HG03097 (cell line): ENCODE data around the gene FN1.

Experiments
- ATAC-seq: cut with Tn5 transposase; IDR thresholded peaks from one replicate; pipeline ENCODE4 v1.9.1; 2021; ENCODE audit not compliant: unreplicated experiment, low FRiP score

FN1 gene

DNA sequence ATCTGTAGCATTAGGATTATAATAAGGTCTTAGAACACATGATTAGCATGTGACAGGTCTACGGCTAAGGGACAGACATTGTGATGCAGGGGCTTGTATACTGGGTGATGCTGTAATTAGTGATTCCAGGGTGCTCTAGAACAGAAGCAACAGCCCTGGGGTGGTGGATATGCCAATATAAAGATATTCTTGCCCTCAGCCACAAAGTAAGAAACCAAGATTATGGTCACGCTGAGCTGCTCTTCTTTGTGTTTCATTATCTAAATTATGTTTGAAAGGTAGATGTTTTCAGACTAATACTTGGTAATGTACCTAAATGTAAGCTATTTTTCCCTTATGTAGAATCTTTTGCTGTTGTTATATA is 45.3 kb downstream of the FN1 start:
- no peak for ATAC-seq

DNA sequence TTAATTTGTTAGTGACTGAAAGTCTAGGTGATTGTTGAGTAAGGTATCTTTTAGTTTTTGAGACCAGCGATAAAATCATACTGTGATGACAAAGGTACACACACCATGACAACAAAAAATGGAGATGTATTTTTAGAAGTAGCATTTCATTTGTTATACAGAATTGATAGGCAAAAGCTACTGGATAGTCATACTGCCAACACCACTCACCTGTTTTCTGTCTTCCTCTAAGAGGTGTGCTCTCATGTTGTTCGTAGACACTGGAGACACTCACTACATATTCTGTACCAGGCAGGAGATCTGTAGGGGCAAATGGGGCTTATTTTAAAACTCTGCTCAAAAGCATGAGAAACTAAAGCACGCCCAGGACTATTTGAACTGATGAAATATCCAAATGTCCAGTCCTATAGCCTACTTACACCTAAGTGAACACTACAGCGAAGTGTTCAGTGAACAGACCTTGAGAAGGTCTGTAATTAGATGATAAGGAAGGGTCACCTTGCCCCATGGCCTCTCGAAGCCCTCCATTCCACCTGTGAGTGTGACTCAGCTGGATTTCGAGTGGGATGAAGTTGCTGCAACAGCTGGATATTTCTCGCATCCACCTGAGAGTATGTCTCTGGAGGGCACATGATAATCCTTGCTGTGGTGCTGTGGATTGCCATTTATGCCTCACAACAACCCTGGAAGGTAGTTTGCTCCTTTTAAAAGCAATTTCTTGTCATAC is 47.7 kb downstream of the FN1 start:
- ATAC-seq: no peak

DNA sequence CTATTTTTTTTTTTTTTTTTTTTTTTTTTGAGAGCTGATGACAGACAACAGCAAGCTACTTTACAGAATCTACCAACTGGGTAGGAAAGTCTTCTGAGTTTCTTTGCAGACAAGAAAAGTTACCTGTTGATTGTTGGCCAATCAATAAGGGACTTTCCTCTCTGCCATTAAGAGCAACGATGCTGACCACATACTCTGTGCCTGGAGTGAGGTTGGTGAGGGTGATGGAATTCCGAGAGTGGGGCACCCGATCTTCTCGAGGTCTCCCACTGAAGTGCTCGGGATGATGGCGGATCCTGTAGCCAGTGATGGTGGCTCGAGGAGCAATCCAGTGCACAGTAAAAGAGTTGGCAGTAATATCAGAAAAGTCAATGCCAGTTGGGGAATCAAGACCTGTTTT is 49.3 kb downstream of the FN1 start:
- no peak for ATAC-seq

DNA sequence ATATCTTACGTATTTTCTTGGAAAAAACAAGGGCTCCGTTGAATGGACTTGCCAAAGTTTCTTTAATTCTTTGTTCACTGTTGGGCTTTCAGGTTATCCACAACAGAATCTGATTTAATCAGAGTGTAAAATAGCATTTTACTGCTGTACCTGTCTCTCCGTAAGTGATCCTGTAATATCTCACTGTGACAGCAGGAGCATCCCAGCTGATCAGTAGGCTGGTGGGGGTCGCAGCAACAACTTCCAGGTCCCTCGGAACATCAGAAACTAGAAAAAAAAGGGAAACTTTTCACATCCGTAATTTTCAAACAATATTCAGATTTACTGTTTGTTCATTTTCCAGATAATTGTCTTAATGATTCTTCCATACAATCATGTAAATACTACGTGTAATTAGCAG is 51.2 kb downstream of the FN1 start:
- no peak for ATAC-seq

DNA sequence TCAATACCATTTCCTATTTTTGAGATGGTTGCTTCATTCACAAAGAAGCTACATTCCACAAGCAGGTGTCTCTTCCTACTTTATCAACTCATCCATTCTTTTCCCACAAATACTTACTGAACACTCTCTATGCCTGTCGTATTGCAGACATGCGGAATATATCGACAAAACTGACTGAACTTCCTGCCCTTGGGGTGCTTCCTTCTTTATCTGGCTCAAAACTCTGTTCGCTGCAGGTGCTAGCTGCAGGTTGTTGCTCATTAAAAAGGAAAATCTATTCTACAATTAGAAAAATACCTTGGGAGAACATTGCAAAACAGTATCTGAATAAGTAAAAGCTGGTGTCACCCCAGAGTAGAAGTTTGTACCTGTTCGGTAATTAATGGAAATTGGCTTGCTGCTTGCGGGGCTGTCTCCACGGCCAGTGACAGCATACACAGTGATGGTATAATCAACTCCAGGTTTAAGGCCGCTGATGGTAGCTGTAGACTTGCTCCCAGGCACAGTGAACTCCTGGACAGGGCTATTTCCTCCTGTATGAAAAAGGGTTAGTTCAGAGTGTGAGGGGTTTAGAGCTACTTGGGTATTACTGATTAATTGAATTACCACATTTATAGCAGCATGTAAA is 52.1 kb downstream of the FN1 start:
- no peak for ATAC-seq

DNA sequence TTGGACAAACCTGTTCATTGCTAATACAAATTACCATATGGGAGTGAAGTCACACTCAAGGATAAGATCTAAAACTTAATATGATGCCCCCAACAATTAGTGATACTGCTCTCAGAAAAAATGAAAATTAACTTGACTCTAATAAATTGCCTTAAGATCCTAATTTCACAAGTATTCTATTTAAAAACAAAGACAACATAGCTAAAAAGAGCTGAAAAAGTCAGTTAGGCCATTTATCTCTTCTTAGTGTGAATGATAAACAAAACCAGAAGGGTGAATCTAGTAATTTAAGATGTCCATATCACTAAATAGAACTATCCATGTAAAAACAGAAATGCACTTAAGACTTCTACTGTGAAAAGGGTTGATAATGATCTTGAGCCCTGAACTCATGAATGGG is 53.4 kb downstream of the FN1 start:
- no peak for ATAC-seq

DNA sequence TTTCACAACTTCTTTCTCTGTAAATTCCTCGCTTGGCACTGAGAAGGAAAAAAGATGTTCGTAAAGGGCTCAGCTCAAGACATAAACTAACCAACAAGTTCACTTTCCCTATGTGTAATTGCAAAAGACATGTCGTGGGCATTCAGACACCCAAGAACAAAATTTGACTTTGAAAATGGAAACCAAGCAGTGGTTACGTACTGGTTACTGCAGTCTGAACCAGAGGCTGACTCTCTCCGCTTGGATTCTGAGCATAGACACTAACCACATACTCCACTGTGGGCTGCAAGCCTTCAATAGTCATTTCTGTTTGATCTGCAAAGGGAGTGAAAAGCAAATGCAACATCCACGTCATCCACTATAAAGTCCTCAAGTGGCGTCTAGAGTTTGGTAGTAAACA is 53.9 kb downstream of the FN1 start:
- no peak for ATAC-seq

DNA sequence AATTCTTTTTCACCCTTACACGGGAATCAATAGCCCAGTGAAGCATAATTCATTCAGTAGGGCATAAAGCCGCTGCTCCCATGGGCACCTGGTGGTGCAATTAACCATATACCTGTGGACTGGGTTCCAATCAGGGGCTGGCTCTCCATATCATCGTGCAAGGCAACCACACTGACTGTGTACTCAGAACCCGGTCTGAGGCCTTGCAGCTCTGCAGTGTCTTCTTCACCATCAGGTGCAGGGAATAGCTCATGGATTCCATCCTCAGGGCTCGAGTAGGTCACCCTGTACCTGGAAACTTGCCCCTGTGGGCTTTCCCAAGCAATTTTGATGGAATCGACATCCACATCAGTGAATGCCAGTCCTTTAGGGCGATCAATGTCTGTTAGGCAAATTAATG is 55.2 kb downstream of the FN1 start:
- ATAC-seq: no peak

DNA sequence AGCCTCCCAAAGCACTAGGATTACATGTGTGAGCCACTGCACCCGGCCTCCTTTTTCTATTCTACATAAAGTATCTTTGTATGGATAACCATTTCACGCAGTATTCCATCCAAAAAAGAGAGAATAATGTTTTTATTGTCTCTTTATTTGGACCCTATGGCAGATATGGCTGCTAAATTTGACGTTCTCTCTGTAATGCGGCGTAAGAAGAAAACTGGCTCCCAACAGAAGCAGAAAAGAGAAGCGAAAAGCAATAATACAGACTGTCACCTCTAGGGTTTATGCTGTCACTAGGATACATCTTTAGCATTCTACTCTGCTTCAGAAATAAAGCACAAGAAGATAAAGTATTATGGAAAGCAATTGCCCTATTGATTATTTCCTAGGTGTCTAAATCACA is 55.9 kb downstream of the FN1 start:
- no peak for ATAC-seq

DNA sequence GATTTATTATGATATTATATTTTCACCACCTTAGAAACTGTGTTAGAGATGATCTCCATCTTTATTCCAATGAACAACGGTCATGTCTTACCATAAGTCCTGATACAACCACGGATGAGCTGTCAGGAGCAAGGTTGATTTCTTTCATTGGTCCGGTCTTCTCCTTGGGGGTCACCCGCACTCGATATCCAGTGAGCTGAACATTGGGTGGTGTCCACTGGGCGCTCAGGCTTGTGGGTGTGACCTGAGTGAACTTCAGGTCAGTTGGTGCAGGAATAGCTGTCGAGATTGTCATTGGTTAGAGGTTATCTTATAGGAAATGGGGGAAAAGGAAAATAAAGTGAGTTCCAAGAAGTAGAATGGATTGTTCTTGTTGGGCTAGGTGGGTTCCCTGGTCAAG is 56.8 kb downstream of the FN1 start:
- ATAC-seq: no peak

DNA sequence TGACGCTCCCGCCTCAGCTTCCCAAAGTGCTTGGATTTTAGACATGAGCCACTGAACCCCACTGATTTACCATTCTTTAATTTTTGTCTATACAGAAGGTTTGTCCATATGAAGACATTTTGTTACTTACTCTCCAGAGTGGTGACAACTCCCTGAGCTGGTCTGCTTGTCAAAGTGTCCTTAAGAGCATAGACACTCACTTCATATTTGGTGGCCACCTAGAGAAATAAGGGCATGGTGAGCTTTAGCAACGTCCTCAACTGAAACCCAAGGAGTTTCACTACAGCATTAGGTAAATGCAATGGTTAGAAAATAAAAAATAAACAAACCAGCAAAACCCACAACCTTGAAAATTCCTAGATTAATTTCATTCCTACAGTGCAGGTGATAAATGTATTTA is 57.8 kb downstream of the FN1 start:
- no peak for ATAC-seq

DNA sequence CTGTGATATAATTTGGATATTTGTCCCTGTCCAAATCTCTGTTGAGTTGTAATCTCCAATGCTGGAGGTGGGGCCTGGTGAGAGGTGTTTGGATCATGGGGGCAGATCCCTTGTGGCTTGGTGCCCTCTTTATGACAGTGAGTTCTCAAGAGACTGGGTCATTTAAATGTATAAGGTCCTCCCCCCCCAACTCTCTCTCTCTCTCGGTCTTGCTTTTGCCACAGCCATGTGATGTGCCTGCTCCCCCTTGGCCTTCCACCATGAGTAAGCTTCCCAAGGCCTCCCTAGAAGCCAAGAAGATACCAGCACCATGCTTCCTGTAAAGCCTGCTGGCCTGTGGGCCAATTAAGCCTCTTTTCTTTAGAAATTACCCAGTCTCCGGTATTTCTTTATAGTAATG is 58.6 kb downstream of the FN1 start:
- no peak for ATAC-seq

DNA sequence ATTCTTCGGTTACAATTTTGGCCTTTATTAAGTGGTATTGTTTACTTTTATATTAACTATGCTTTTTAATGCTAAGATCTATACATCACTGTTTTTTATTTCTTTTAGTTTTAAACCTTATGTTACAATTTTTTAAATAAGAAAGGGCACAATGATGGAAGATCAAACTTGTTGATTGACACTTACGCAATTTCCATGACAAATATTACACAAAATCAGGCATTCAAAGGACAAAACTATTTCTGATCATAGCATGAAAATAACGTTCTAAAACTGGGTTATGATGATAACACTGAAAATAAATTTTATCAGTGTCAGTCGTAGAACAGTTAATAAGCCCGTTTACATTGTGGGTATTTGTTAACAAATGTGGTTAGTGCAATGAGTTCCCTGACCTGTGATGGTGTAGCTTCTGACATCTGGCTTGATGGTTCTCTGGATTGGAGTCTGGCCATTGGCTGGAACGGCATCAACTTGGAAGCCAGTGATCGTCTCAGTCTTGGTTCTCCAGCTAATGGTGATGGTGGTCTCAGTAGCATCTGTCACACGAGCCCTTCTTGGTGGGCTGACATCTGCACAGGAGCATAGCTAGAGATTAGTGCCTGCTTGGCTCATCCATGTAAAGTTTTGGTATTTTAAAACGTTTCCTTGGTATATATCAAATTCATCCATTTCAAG is 59.6 kb downstream of the FN1 start:
- no peak for ATAC-seq

DNA sequence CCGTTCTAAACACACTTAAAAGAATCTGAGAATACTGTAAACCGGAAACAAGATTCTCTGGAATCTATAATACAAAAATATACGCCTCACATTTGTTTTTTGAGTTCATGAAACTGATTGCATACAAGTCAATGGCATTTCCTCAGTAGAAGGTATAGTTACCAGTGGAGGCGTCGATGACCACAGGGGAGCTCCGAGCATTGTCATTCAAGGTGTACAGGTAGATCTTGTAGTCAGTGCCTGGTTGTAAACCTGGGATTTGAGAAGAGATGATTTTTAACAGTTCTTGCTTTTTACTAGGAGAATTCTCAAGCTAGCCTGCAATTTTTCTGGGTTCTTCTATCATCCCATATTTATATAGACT is 60.4 kb downstream of the FN1 start:
- no peak for ATAC-seq

DNA sequence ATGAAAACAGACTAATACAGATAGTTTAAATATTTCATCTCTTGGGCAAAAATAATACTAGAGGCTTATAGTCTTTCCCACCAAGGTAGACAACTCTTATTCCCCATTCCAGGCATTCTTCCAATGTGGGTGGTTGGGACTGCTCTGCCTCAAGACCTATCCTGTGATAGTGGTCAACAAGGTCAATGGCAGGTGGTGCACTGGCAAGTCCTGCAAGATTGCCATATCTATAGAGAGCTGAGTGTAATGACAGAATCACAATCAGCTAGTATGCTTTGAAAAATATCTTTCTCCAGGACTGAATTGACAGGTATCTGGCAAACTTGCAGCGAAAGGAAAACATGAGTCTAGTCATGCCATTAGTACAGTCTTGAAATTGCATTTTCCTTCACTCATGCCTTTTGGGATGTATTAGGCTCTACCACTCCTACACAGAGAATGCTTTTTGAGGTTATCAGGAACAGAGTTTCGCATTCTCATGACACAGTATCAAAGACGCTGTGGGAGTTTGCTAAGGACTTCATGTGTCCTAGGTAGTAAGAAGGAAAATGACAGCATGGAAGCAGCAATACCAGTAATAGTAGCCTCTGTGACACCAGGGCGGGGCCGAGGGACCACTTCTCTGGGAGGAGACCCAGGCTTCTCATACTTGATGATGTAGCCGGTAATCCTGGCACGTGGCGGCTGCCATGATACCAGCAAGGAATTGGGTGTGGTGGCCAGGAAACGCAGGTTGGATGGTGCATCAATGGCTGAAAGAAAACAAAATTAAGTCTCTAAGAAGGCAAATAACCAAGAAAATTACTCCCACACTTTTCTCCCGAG is 61.0 kb downstream of the FN1 start:
- ATAC-seq: no peak

DNA sequence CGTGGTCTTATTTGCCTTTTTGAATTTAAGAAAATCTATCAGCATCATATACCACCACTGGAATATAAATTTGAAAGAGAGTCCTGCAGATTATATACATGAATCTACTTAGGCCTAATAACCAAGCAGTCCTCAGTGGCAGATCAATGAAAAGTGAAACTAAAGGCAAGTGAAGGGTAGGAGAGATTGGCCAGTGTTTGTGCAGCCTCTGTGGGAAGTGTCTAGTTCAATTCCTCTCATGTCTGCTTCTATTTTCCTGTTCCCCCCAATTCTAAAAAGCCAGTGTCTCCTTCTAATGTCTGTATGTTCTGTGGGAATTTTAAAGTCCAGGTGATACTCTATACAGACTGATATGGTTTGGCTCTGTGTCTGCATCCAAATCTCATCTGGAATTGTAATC is 61.9 kb downstream of the FN1 start:
- no peak for ATAC-seq

DNA sequence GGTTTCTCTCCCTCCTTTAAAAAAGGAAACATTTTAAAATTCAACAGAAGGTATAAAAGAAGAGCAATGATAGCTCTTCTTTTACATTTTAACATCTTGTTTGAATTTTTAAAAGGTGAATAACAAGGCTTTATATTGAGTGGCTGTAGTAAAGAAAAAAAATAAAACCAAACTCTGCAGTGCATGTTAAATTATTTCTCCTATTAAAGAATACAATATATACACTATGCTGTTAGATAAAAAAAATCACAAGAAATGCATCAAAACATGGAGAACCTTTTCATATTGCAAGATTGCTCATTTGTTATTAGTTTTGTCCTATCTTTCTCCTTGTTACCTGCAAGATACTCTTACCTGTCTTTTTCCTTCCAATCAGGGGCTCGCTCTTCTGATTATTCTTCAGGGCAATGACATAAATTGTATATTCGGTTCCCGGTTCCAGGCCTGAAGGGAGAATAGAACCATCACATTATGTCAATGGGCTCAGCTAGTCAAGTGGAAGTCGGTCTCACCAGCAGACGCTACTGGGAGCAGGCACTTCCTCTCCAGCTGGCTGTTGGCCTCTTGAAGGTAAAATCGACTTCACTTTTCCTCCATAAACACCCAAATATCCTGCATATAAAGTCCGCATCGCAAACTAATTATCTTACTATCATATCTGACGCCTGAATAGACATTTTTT is 62.8 kb downstream of the FN1 start:
- no peak for ATAC-seq

DNA sequence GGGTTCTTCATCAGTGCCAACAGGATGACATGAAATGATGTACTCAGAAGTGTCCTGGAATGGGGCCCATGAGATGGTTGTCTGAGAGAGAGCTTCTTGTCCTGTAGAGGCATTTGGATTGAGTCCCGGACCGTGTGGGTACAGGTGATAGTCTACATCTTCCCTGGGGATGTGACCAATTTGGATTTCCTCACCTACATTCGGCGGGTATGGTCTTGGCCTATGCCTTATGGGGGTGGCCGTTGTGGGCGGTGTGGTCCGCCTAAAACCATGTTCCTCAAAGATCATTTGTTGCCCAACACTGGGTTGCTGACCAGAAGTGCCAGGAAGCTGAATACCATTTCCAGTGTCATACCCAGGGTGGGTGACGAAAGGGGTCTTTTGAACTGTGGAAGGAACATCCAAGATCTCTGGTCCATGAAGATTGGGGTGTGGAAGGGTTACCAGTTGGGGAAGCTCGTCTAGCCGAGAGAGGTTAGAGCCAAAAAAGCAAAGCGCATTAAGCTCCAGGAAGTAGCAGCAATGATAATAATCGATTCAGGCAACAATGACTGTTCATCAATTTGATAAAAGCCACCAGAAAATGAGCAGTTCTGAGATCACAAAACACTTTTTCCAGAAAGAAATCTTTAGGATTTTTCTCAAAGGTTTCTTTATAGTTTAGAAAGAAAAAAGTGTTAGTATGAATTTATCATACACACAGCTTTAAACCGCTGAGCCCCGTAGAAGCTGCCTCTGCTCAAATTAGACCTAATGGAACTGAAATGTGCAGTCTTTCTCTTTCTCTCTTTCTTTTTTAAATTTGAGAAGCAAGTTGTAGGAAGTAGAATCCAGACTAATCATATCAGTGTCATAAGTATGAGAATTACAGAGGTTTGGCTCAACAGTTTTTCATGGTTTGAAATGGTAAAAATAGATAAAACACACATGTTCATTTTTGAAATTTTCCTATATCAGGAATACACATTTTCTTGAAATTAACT is 63.7 kb downstream of the FN1 start:
- no peak for ATAC-seq

DNA sequence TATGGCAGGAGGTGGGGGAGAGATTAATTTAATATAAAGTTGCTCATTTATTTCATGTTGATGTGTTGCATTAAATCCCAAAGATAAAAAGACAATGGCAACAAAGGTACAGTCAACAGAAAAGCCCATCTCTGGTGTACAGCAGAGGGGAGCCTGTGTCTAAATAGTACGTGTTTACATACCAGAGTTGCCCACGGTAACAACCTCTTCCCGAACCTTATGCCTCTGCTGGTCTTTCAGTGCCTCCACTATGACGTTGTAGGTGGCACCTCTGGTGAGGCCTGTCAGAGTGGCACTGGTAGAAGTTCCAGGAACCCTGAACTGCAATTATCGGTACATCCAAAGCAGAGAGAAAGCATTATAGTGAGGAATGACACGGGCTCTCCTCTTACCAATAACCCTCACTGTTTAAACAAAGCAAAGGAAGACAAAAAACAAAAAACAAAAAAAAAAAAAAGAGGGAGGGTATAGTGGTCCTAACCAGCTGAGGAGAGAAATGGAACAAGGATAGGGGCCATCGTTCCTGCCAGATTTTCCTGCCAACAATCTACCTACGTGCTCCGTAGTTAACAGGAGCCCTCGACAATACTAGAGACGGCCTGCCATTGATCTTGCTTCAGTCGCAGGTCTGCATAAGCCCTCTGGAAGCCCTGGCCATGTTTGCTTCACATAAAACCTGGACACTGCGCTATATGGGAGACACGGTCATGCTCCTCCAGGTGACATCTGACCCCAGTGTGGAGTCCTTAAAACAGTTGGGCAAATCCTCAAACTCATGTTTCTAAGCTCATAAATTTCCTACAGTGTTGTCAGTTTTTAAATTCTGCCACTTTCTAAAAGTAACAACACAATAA is 65.5 kb downstream of the FN1 start:
- ATAC-seq: no peak
